ENCODE measurements around the gene KCNH1.

KCNH1 gene

DNA sequence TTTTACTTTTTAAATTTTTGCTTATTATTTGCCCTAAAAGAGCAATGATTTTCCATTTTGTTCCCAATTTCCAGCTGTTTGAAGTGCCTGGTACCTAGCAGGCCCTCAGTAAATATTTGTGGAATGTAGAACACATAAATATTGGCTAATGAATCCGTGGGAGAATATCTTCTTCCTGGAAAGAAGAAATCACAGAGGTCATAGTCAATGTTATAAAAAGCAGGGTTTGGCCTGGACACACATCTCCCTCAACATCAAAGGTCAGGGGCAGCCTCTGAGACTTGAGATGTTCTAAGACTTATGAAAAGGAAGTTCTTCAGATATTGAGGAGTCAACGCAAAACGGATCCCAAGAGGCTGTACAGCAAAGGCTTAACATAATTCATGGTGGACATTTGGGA, 447.1 kb downstream of the KCNH1 start:
- TF ChIP-seq CTCF (conservative IDR thresholded peaks at IDR 0.05; ENCODE audit: control insufficient read depth, insufficient read depth, low read depth, low read length) = no peak

DNA sequence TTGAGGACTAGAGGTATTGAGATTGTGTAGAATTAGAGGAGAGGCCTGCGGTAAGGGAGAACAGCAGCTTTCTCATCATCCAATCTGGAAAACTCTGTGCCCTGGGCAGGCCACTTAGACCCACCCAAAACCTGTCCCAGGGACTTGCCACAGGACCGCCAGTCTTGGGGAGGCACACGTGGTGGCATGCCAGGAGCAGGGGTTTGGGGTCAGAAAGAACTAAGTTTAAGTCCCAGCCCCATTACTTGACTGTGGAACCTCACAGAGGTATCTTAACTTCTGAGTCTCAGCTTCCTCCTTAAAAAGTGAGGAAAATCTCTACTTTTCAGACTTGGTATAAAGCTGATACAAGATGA, 448.7 kb downstream of the KCNH1 start:
- H3K4me3 ChIP-seq (ENCODE audit: control insufficient read depth, low read depth, low read length) = no peak overlapping the region
- TF ChIP-seq CTCF (conservative IDR thresholded peaks at IDR 0.05; ENCODE audit: control insufficient read depth, insufficient read depth, low read depth, low read length) = no peak
- no peak for DNase-seq (ENCODE audit: low read depth)

More for the DNA sequence above, 447.1 kb downstream of the KCNH1 start:
- H3K4me3 ChIP-seq (ENCODE audit: control insufficient read depth, low read depth, low read length) = no peak overlapping the region
- no peak for DNase-seq (ENCODE audit: low read depth)

DNA sequence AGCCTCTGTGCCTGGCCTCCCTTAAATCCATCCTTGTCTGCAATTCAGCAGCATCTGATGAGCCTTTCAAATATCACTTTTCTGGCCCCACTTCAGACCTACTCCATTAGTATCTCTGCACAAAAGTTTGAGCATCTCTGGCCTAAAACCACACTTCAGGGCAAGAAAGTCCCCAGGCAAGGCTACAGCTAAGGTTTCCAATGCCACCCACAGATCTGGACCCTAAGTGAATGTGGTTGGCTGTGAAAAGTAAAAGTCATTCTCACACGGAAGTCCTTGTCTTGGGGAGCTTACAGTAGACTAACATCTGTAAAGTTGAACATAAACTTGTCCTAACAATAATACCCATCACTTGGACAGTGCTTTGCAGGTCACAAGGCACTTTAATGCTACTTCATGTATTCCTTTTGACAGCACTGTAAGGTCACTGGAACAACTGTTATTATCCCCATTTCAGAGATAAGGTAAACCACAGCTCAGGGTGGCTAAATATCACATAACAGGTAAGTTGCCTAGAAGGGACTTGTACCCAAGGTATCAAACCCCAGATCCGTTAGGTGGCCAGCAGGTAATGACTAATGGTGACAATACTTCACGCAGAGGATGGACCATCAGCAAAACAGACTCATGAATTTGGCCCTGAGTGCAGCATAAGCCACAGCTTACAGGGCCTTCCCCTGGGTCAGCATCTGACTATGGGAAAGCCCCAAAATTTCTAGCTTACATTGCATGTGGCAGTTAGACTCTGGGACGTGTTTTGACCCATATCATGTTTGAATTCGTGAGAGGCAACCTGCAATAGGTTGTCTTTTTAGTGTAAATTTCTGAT, 449.3 kb downstream of the KCNH1 start:
- TF ChIP-seq CTCF (conservative IDR thresholded peaks at IDR 0.05; ENCODE audit: control insufficient read depth, insufficient read depth, low read depth, low read length) = no peak
- H3K4me3 ChIP-seq (ENCODE audit: control insufficient read depth, low read depth, low read length) = no peak overlapping the region
- no peak for DNase-seq (ENCODE audit: low read depth)

- no peak for TF ChIP-seq CTCF (conservative IDR thresholded peaks at IDR 0.05; ENCODE audit: control insufficient read depth, insufficient read depth, low read depth, low read length)
- DNase-seq (ENCODE audit: low read depth) = no peak
- no peak overlapping the region for H3K4me3 ChIP-seq (ENCODE audit: control insufficient read depth, low read depth, low read length)
Measured at GRCh38 chr1:210683403-210684047, 450.4 kb downstream of the KCNH1 start.

DNA sequence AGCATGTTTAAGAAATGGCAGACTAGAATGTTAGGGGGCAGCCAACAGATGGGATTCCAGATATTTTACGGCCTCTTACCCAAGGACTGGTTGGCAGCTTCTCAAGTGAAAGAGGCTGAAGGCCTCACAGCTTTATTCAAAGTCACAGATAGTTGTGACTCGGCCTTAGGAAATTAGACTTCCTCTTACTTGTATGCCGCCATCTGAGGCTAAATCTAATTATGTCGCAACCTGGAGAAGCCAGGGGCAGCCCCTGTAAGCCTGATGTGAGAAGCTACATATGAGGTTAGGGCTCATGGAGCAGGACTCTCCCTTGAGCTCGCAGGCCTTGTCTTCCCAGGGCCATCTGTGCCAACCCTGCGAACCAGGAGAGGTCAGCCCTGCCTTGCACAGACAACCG, 452.8 kb downstream of the KCNH1 start:
- TF ChIP-seq CTCF (conservative IDR thresholded peaks at IDR 0.05; ENCODE audit: control insufficient read depth, insufficient read depth, low read depth, low read length) = no peak
- no peak for DNase-seq (ENCODE audit: low read depth)
- no peak overlapping the region for H3K4me3 ChIP-seq (ENCODE audit: control insufficient read depth, low read depth, low read length)

GRCh38 chr1:210678306-210678705, 455.6 kb downstream of the KCNH1 start:
- no peak for TF ChIP-seq CTCF (conservative IDR thresholded peaks at IDR 0.05; ENCODE audit: control insufficient read depth, insufficient read depth, low read depth, low read length)
- no peak for DNase-seq (ENCODE audit: low read depth)

More at GRCh38 chr1:210678306-210678705, 455.6 kb downstream of the KCNH1 start:
- H3K4me3 ChIP-seq (ENCODE audit: control insufficient read depth, low read depth, low read length) = no peak overlapping the region
